ENCODE measurements around the gene TENM4. TPM values are rescaled to one million over a fixed set of nuclear protein-coding genes. Genes with fewer than 3 reads are reported as not detected.

Gene TENM4
- total and polyA plus RNA-seq, 2 of the 13 experiments (the other 11 are each of a cell fraction or from before 2014, with no cell fraction given), result not detected

DNA sequence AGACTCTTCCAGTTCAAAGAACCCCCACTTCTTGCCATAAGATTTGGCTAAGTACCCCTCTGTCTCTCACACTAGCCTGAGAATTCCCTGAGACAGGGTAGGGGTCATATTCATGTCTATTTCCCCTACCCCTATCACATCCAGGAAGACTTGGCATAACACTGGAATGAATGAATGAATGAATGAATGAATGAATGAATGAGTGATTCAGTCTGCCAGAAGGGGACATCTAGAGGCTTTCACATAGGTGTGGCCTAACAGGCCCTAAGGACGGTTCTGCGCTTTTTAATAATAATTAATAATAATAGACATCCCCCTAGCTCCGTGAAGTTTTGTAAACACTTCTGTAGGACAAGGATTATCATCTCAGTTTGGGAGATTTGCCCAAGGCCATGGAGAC lies 415.7 kb downstream of the TENM4 start (continued):
- TF ChIP-seq, protein P1, sequence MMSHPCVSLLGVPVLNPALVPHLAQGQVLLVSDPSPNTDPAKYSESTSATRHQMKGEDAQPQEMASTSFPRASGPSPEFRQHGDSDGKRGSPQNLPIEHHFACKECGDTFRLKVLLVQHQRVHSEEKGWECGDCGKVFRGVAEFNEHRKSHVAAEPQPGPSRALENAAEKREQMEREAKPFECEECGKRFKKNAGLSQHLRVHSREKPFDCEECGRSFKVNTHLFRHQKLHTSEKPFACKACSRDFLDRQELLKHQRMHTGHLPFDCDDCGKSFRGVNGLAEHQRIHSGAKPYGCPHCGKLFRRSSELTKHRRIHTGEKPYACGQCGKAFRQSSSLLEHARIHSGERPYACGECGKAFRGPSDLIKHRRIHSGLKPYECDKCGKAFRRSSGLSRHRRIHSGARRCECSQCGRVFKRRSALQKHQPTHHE (CRISPR knock-in tag; IDR thresholded peaks at IDR 0.05; ENCODE audit: borderline replicate concordance), result no peak
- TF ChIP-seq MBNL3 (CRISPR knock-in tag; conservative IDR thresholded peaks at IDR 0.05) (no peak), IRX3 (CRISPR knock-in tag; IDR thresholded peaks at IDR 0.05; ENCODE audit: borderline replicate concordance, low read depth) (no peak)

DNA sequence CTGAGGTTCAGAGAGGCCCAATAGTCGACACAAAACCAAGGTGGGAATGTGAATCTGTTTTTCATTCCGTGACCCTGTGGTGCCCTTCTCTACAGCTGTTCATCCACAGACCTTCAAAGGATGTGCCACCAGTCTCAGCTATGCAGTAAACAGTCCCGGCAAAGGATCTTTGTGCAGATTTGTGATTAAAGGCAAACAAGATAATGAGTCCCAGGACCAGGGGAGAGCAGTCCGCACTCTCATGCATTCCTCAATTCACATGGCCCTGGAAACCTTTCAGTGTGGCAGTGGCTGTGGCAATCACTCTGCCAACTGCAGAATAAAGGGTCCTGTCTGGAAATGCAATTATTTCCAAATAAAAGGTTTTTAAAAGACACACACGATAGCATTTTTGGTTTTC lies 418.6 kb downstream of the TENM4 start:
- intact Hi-C loops (cut with micrococcal nuclease; ENCODE audit: unreplicated experiment) (no loop called here), in situ Hi-C loops (cut with HindIII; ENCODE audit: extremely low pct_ligation_motif_present, low pct_unique_long_range_greater_than_20kb) (no loop called here)
- no TSS peak for BruUV-seq (replicated peaks)
- H3K27ac ChIP-seq (ENCODE audit: extremely low read length, insufficient read depth, low read length), result no peak overlapping the region
- ChIA-PET POLR2A (no interaction called here), CTCF (ENCODE audit: low intra/inter-chr PET ratio, low total read pairs) (no interaction called here)
- H4K20me1 ChIP-seq (ENCODE audit: insufficient read depth, low read length), result no peaks in the 10 kb centered on the region
- H3K4me1 ChIP-seq (ENCODE audit: insufficient read depth, low read length), result no peaks in the 10 kb centered on the region
- FAIRE-seq (no peak), DNase-seq (ENCODE audit: low spot score) (no peak), ATAC-seq (no peak)
- TF ChIP-seq LCORL (IDR thresholded peaks at IDR 0.05) (no peak), LCORL (CRISPR knock-in tag; IDR thresholded peaks at IDR 0.05) (no peak), ZNF333 (CRISPR knock-in tag; IDR thresholded peaks at IDR 0.05; ENCODE audit: borderline replicate concordance) (no peak), CEBPB (IDR thresholded peaks at IDR 0.05; ENCODE audit: borderline replicate concordance, low read depth, low read length) (no peak), TEAD3 (CRISPR knock-in tag; optimal IDR thresholded peaks at IDR 0.05; ENCODE audit: borderline replicate concordance) (no peak), ELF4 (CRISPR knock-in tag; IDR thresholded peaks at IDR 0.05; ENCODE audit: borderline replicate concordance) (no peak)
- TF ChIP-seq, protein P2, sequence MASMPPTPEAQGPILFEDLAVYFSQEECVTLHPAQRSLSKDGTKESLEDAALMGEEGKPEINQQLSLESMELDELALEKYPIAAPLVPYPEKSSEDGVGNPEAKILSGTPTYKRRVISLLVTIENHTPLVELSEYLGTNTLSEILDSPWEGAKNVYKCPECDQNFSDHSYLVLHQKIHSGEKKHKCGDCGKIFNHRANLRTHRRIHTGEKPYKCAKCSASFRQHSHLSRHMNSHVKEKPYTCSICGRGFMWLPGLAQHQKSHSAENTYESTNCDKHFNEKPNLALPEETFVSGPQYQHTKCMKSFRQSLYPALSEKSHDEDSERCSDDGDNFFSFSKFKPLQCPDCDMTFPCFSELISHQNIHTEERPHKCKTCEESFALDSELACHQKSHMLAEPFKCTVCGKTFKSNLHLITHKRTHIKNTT (CRISPR knock-in tag; IDR thresholded peaks at IDR 0.05), result no peak
- TF ChIP-seq, protein P3, sequence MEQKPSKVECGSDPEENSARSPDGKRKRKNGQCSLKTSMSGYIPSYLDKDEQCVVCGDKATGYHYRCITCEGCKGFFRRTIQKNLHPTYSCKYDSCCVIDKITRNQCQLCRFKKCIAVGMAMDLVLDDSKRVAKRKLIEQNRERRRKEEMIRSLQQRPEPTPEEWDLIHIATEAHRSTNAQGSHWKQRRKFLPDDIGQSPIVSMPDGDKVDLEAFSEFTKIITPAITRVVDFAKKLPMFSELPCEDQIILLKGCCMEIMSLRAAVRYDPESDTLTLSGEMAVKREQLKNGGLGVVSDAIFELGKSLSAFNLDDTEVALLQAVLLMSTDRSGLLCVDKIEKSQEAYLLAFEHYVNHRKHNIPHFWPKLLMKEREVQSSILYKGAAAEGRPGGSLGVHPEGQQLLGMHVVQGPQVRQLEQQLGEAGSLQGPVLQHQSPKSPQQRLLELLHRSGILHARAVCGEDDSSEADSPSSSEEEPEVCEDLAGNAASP (CRISPR knock-in tag; IDR thresholded peaks at IDR 0.05; ENCODE audit: borderline replicate concordance), result no peak
- TF ChIP-seq, protein P4, sequence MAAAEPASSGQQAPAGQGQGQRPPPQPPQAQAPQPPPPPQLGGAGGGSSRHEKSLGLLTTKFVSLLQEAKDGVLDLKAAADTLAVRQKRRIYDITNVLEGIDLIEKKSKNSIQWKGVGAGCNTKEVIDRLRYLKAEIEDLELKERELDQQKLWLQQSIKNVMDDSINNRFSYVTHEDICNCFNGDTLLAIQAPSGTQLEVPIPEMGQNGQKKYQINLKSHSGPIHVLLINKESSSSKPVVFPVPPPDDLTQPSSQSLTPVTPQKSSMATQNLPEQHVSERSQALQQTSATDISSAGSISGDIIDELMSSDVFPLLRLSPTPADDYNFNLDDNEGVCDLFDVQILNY (CRISPR knock-in tag; conservative IDR thresholded peaks at IDR 0.05), result no peak
- no peak overlapping the region for H3K4me3 ChIP-seq (replicated peaks in 1 of 3; ENCODE audit: insufficient read depth in 1 of 3, low read depth in 2 of 3, low read length in 3 of 3)
- no peaks in the 10 kb centered on the region for H3K79me2 ChIP-seq (ENCODE audit: insufficient read depth, low read length)
- 5% methylated on average over 5 of the region's 5 CpGs for WGBS (ENCODE audit: low lambda C conversion rate)
- no peak overlapping the region for H3K4me2 ChIP-seq (ENCODE audit: low read depth, low read length)
- no peak overlapping the region for H2AFZ ChIP-seq (ENCODE audit: low read length)
- no peak overlapping the region for H3K9ac ChIP-seq (ENCODE audit: insufficient read depth, low read depth, low read length)
- no peaks in the 10 kb centered on the region for H3K9me3 ChIP-seq (ENCODE audit: low read length)
- no peaks in the 10 kb centered on the region; a peak in 2 of 5 replicates for H3K27me3 ChIP-seq (ENCODE audit: control insufficient read depth in 1 of 2, insufficient read depth in 2 of 2, low read length in 2 of 2)
- H3K36me3 ChIP-seq (replicated peaks in 1 of 2; ENCODE audit: control insufficient read depth in 1 of 2, insufficient read depth in 2 of 2, low read length in 2 of 2), result no peaks in the 10 kb centered on the region

Data from HepG2 (cell line).